NCI-H1436 (cell line): ENCODE results near the gene STXBP4.

ENCODE experiments used
- DNase-seq: peaks from one replicate; lab custom pipeline; 2025; lab: John Stamatoyannopoulos, UW

The STXBP4 gene

DNA sequence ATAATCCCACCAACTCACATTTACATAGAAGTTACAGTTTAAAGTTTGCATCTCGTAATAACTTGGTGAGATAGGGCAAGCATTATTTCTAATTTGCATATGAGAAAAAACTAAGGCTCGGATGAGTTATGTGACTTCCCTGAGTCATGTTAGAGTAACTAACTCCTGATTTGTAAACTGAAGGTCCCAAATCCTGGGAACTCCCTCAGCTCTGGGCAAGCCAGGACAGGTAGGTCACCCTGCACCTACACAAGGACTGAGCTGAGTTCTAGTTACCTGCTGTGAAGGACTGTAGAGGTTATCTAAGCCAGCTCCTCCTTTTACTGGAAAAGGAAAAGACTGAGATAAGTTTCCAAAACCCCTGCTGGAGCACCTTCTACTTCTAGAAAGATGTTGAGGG lies 204.0 kb downstream of the STXBP4 start:
- no peak for DNase-seq

DNA sequence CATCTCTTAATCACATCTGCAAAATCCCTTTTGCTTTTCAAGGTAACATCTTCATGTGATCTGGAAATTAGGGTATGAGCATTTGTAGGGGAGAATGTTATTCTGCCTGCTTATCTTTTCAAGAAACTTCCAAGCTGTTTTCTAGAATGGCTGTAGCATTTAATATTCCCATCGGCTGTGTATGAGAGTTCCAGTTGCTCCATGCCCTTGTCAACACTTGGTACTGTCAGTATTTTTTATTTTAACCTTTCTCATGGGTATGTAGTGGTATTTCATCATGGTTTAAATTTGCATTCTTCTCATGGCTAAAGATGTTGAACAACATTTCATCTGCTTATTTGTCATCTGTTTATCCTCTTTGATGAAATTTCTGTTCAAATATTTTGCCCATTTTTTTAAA lies 205.6 kb downstream of the STXBP4 start:
- no peak for DNase-seq

DNA sequence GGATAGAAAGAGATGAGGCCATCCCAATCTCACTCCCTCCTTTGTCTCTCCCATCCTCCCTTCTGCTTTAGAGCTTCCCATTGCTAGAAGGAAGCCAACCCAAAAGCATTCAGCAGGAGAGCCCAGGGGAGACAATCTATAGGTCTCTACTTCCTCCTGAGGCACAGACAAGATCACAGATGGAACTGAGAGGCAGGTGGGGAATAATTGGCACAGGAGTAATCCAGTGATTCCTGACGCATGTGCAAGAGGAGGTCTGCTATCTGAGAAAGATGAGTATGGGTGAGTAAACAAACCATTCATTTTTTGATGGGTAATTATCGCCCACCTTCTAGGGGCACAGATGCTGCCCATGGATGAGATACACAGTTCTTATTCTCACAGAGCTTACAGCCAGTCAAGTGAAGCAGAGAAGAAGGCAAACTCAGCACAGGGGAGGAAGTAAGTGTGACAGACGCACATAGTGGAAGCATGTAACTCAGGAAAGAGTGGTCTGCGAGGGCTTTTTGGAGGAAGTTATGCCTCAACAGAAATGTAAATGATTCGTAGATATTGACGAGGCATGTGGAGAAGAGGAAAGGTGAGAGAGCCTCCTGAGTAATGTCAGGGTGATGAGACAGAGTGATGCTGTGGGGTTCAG lies 207.3 kb downstream of the STXBP4 start:
- DNase-seq: no peak

DNA sequence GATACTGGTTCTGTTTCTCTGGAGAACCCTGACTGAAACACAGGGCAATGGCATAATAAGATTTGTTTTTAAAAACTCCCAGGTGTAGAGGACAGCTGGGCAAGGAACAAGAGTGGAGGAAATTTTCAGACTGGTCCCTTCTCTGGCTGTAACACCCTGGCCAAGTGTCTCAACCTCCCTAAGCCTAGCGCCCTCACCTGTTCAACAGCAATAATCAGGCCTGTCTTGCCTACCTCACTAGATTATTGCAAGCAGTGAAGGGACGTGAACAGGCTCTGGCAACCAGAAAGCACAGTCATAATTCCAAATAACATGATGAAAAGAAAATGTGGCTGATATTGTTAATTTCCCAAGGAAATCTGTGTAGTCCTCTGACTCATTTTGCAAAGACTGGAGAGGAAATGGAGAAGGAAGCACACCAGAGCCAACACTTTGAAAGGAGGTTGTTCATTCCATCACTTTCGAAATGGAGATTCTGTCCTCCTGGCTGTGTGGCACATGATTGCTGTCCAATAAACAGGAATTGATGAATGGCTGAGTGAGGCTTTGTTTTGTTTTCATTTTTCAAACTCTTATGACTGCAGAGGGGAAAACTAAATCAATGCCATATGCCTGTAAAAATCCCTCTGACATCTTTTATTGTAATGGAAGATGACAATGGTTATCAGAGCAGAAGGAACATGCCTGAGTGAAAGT lies 208.7 kb downstream of the STXBP4 start:
- no peak for DNase-seq

DNA sequence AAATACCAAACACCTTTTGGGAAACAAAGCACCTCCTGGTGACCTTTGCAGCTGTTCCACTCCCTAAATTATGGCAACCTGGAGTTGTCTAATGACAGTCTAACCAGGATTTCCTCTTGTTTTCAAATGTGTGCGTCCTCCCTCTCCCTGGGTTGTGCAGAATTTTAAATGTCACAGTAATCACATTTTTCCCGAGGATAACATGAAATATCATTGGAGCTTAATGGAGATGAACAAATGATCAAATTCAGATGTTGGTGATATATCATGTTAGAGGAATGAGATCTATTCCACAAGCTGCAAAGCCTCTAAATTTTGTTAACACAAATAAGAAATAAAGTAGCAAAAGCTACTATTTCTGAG lies 209.3 kb downstream of the STXBP4 start:
- no peak for DNase-seq

DNA sequence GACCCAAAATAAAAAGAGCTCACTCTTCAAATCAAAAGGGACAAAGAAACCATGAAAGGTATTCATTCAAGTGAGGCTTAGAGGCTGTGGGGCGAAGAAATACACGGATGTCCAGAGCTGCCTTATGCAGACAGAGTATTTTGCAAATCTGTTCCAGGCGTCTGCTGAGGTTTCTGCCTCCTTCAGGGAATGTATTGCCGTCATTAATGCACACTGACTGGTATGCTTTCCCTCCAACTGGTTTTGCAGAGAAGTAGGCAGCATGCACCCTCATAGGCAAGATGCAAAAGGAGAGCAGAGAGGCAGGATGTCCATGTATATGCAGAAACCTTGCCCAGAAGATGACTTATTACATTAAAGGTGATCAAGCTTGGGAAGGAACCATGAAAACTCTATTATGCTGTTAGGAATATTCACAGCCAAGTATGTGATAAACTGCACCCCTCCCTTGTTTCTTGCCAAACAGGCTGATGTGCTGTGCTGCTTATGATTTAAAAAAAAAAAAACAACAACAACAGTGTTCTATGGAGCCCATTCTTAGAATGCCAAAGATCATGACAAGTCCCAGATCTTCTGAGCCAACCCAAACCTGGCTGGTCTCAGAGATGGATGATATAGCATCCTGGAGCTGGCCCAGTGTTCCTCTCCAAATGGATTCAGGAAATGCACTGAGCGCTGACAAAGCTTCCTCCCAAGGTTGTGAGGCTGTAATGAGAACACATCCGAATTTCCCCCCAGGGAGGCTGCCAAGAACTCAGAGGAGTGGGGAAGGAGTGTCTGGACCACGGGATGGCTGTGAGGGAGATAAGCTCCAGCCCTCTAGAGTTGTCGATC lies 218.6 kb downstream of the STXBP4 start:
- no peak for DNase-seq

DNA sequence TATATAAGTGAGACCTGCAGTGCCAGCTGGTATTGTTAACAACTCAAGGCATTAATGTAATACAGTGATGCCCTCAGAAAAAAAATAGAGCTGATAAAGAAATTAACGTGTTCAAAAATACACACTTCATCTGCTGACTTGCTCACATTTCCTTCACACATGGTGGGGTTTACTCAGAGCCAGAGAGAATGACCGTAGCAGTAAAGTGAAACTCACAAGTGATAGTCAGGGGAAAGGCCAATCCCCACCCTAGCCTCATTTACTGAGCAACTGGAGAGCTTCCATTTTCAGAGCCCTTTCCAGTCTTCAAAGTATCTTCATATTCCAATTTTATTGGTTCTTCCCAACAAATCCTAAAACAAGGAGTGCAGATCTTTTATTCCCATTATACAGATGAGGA lies 222.2 kb downstream of the STXBP4 start:
- DNase-seq: no peak

DNA sequence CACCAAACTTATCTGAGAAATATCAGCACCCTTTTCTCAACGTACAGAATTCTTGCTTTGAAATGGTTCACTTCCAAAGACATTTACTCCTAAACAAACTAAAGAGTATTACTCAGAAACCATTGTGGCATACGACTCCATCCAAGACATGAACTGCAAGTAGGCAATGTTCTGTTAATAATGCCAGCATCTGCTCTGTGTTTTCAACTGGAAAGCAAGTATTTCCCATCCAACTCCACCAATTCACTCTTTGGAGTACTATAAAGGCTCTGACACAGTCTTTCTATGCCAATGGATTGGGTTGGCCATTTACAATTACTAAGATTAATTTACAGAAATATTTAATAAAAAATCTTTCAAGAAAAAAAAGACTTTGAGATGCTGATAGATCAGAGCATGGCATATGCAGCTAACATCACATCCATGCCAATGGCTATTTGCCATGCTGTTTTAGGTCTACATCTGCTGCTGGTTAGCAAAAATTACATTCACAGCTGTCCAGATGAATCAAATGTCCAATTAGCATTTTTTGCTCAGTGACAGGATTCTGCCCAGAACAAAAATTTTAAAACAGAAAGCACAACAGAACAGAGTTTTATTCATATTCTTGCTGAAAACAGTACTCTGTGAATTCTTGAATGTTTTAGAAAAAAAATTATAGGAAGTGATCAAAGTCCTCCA lies 230.3 kb downstream of the STXBP4 start:
- DNase-seq: no peak

DNA sequence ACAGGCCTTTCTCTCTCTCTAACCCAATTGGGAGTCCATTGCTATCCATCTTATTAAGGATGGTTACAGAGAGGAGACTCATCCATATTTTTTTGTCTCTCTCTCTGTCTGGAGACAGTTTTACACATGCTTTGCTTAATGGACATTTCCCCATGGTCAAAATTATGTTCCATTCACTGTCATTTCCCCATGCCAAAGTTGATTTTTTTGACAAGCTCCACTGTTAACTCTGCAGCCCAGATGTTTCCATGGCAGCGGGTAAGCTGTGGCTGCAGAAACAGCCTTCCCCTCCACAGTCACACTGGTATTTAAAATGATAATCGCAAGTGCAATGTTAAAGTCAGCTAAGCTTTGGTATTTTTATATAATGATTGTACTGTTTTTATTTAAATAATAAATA lies 232.3 kb downstream of the STXBP4 start:
- DNase-seq: no peak

DNA sequence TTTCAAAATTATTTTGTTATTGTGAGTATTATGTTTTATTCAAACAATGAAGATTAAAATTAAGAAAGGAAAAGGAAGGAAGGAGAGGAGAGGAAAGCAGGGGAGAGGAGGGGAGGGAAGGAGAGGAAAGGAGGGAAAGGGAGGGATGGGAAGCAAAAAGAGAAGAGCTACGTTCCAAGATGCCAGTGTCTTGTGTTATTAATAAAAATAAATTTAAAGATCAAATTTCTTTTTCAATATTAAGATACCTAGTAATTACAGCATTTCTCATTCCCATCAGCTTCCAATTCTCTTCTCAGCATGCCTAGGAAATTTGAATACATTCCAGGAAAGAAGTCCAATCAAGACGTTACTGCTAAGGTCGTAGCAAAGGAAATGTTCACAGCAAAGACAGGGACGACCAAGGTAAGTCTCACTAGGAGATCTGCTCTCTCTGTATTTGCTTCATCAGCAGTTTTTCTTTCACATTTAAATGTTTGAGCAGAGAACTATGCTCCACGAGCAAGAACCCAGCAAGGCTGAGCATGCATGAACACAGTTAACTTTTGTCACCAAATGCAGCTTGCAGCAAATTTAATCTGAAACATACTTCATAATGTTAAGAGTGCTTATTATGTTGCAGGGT lies 232.9 kb downstream of the STXBP4 start:
- no peak for DNase-seq

DNA sequence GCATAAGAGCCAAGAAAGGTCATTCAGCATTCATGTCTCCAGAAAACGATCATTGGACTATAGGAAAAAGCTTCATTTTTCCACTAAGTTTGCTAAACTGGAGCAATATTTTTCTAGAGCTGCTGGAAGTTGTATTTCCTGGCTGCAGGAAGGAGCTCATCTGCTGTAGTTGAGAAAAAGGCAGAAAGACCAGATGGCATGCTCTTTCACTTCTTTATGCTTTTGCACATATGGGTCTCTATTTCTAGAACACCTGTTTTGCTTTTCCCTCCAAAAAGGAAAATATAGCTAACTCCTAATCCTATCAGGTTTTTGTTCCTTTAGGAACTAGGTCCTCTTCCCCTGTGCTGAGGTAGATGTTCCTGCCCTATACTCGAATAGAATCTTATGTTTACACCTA lies 234.3 kb downstream of the STXBP4 start:
- DNase-seq: no peak

DNA sequence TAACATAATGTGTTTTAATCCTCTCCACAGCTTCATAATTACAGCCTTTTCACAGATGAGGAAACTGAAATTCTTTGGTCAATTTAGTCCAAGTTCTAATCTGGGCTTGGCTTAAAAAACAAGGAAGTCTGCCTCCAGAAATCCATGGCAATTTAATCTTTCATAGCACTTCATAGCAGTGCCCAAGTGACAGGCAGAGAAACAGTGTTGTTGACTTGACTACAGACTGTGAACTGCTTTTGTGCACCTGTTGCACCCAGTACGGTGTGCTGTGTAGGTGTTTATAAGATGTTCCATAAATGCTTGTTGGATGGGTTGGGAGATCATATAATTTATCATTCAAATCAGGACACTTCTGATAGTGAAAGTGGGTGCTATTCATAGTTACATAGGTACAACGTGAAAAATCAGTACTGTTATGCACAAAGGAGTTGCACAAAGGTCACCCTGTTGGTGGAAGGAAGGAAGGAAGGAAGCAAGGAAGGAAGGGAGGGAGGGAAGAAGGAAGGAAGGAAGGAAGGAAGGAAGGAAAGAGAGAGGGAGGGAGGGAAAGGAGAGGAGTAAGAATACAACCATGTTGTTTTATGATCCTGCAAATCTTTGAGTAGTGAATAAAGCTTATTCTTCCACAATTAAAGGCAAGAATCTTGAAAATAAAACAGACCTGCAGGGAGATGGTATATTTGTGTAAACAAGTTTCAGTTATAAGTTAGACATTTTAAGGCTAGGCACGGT lies 239.7 kb downstream of the STXBP4 start:
- DNase-seq: no peak

DNA sequence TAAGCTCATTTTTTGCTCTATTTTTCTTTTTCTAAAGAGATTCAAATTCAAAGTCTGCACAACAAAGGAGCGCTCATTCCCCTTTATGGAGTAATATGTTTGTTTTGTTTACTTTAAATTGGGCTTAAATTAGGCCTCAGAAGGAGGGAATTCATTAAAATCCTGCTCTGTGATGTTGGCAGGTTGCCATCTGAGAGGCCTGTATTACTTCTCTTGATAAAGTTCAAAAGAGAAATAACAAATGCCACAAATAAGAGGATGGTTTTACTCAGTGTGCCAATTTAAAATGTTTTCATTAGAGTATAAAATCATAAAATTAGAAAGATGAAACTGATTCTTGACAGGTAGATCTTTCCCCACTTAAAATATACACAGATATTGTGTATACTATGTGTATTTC lies 241.7 kb downstream of the STXBP4 start:
- DNase-seq: peak; percentile 2

DNA sequence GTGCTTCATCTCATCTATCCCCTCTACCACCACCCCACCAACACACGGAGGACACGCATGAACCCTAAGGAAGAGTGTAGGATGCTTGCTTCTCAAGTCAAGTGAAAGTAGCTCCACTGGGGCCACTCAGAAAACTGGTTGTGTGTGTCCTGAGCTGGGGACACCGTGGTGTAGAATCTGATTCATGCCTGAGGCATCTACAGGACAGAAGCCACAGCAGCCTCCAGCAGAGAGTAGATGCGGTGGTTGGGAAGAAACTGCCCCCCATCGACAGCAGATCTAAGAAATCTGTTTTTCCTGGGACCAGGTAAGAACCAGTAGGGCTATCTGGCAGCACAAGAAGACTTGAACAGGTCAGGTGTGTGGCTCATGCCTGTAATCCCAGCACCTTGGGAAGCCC lies 244.3 kb downstream of the STXBP4 start:
- no peak for DNase-seq

DNA sequence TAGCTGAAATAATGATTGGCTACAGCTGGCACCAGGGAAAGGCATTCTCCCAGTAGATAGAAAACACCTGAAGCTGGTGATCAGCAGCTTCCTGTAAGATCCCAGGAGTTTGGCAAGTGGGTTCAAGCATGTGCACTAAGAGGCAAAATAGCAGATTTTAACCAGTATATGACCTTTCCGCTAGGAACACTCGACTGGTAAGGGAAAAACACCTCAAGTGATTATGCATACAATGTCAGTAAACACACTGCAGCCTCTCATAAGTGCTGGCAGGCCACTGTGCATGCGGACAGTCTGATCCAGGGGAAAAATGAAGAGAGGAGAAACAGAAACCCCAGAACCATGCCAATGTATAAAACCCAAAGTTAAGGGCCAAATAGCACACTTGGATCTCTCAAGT lies 247.1 kb downstream of the STXBP4 start:
- DNase-seq: no peak

DNA sequence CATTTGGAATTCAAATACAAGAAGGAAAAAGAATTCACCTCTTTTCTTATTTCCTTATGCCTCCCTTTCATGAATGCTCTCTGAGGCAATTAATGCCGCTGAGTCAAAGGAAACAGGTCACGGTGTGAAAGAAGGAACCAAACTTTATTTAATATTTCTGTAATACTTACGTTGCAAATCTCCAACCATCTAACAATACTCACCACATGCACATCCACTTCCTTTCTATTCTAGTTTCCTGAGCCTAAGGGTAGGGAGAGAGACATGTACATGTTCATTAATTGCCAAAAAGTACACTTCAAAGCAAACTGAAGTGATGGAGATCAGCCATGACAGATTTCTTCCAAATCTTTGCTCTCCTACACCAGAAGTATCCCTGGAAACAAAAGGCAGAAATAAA lies 248.3 kb downstream of the STXBP4 start:
- DNase-seq: no peak

DNA sequence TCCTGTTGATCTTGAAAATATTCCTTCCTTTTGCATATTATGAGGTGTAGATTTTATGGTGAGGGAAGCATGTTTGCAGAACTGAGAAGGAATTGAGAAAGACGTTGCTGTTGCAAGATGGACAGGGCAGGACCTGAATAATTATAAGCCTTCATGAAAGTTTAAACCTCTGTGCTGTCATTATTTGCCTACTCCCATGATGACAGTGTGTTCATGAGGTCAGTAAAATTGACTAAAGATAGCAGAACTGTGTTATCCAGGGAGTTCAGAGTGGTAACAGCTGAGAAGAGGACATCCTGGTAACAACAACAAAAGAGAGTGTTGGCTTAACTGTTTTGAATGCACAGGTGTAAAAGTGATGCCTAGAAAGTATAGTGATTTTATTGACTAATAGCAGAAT lies 250.9 kb downstream of the STXBP4 start:
- DNase-seq: no peak

DNA sequence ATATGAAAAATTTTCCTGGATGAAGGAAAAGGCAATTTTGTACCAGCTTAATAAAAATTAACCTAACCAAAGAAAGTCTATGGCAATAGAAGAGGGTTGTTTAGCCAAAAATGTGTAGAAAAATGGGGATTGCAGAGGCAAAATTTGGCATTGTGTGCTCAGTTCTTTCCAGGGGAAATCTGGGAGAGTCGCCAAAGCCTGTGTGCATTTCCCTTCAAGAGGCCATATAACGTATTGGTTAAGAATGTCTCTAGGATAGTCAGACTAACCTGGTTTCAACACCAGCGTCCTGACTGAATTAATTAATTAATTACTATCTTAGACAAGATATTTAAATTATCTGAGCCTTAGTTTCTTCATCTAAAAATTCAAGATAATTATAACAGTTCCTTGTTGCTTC lies 251.4 kb downstream of the STXBP4 start:
- DNase-seq: no peak
